22Rv1 (cell line): ENCODE measurements around the gene SLCO2B1.
A peak's percentile ranks its signal among the peaks of the same experiment; 100 is the strongest.

Experiments used
- H3K27ac ChIP-seq: fragments of 450-650 bp; 2 replicates; pipeline ENCODE4 v1.5.1; 2017
- ZFX ChIP-seq: fragments of 450-650 bp; IDR thresholded peaks from 2 replicates; pipeline ENCODE4 v1.6.1; 2017; ENCODE audit warnings: antibody characterized with exemption, borderline replicate concordance
- TF ChIP-seq, protein P1 (sequence below): fragments of 450-650 bp; IDR thresholded peaks from 2 replicates; pipeline ENCODE4 v1.5.1; 2017; ENCODE audit warnings: mild to moderate bottlenecking

SLCO2B1 gene

DNA sequence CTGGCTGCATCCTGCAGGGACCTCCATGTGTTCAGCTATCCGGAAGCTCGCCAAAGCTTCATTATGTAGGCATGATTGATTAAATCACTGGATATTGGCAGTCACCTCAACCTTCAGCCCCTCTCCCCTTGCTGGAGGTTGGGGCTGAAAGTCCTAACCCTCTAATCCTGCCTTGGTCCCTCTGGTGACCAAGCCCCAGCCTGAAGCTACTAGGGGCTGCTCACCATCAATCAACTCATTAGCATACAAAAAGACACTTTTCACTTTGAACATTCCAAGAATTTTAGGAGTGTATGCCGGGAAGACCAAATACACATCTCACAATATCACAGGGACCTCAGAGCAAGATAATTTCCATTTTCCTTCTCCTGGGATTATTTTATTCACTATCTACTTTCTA lies 50.9 kb downstream of the SLCO2B1 start:
- TF ChIP-seq, protein P1, sequence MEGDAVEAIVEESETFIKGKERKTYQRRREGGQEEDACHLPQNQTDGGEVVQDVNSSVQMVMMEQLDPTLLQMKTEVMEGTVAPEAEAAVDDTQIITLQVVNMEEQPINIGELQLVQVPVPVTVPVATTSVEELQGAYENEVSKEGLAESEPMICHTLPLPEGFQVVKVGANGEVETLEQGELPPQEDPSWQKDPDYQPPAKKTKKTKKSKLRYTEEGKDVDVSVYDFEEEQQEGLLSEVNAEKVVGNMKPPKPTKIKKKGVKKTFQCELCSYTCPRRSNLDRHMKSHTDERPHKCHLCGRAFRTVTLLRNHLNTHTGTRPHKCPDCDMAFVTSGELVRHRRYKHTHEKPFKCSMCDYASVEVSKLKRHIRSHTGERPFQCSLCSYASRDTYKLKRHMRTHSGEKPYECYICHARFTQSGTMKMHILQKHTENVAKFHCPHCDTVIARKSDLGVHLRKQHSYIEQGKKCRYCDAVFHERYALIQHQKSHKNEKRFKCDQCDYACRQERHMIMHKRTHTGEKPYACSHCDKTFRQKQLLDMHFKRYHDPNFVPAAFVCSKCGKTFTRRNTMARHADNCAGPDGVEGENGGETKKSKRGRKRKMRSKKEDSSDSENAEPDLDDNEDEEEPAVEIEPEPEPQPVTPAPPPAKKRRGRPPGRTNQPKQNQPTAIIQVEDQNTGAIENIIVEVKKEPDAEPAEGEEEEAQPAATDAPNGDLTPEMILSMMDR, result no peak
- TF ChIP-seq ZFX, result no peak
- H3K27ac ChIP-seq, result no peak overlapping the region

DNA sequence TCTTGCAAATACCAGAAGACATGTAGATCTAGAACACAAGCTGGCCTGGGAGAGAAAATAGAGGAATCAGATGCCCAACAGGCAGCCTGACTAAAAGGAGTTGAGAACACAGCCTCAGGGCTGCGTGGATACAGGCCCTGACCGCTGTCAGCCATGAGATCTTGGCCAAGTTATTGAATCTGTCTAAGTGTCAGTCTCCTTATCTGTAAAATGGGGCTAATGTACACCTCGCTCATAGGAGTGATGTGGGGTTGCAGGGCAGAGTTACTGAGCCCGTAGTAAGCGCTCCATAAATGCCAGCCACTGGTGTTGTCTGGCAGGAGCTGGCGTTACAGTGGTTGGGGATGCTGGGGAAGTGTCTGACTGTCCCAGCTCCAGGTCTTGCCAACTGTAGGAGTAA lies 51.3 kb downstream of the SLCO2B1 start:
- no peak overlapping the region for H3K27ac ChIP-seq
- no peak for TF ChIP-seq ZFX
- TF ChIP-seq, protein P1, result no peak

DNA sequence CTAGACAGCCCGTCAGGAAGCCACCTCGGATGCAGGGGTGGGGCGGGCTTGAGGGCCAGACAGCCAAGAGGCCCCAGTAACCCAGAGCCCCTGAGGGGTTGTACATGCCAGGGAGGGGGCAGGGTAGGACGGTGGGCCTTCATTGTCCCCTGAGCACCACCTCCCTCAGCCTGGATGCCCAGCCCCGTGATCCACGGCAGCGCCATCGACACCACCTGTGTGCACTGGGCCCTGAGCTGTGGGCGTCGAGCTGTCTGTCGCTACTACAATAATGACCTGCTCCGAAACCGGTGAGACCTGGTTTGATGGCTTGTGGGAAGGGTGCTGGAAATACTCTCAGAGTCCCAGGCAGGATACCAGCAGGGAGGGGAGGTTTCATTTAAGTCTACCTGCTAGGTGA lies 52.2 kb downstream of the SLCO2B1 start:
- H3K27ac ChIP-seq, result no peak overlapping the region
- TF ChIP-seq, protein P1, result no peak
- TF ChIP-seq ZFX, result no peak

DNA sequence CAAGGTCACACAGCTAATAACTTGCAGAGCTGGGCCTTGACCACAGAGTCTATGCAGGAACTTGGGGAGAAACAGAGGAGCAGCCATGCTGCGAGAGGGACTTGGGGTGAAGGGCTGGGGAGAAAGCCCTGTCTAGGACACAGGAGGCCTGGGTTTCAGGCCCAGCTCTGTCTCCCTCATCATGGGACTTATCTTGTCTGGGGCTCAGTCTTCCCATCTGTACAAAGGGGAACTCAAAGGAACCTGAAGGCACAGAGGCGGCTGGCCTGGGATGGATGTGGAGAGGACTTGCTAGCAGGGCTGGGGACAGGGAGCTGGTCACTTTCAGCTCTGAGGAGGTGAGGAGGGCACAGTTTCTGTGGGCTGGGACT lies 52.7 kb downstream of the SLCO2B1 start:
- TF ChIP-seq ZFX, result no peak
- TF ChIP-seq, protein P1, result no peak
- no peak overlapping the region for H3K27ac ChIP-seq

DNA sequence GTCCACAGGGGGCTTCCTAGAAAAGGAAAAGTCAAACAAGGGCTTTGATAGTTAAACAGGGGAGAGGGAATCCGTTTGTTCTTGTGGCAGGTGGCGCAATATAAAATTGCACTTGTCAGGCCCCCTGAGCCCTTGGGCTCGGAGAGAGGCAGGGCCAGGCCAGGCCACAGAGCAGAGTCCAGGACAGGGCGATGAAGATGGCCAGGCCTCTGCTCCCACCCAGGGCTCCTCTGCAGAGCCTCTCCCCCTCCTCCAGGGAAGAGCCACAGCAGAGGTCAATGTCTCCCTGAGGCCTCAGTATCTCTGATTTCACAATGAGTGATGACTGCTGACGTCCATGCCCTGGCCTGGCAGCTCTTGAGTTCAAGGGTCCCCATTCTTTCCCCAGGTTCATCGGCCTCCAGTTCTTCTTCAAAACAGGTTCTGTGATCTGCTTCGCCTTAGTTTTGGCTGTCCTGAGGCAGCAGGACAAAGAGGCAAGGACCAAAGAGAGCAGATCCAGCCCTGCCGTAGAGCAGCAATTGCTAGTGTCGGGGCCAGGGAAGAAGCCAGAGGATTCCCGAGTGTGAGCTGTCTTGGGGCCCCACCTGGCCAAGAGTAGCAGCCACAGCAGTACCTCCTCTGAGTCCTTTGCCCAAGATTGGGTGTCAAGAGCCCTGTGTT lies 53.2 kb downstream of the SLCO2B1 start:
- TF ChIP-seq, protein P1, result no peak
- no peak for TF ChIP-seq ZFX
- H3K27ac ChIP-seq, result no peak overlapping the region

DNA sequence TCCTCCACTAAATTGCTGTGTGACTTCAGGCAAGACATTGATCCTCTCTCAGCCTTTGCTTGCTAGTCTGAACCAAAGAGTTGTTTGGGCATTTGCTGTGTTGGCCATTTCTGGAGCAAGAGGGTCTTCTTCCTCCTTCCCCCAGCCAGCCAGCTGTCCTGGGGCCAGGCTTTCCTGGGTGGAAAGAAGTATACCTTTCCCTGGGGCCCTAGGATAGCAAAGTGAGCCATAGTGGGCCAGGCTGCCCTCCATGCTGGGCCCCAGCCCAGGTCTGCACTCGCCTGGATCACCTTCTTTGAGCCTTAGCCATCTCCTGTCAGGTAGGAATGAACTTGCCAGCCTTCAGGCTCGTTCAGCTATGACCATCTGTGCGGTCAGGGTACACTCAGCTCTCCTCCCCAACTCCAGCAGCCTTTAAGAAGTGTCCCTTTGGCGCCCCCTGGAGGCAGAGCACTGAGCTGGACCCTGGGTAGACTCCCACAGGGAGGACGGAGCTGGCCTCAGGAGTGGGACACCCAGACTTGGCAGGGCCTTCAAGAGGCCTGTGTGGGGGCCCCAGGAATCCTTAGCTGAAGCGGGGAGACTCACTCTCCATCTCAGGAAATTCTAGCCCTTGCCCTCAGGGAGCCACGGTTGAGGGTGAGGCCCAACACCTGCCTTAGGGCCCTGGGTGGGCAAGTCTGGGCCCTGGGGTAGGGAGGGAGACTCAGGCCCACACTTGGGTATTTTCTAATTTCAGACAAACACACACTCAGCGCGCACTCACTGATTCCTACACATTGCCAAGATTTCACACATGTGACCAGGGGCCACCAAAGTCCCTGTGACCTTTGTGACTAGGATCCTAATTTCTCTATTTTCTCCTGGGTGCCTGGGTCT lies 54.0 kb downstream of the SLCO2B1 start:
- no peak overlapping the region for H3K27ac ChIP-seq
- TF ChIP-seq ZFX, result no peak
- TF ChIP-seq, protein P1, result peak; percentile 90

DNA sequence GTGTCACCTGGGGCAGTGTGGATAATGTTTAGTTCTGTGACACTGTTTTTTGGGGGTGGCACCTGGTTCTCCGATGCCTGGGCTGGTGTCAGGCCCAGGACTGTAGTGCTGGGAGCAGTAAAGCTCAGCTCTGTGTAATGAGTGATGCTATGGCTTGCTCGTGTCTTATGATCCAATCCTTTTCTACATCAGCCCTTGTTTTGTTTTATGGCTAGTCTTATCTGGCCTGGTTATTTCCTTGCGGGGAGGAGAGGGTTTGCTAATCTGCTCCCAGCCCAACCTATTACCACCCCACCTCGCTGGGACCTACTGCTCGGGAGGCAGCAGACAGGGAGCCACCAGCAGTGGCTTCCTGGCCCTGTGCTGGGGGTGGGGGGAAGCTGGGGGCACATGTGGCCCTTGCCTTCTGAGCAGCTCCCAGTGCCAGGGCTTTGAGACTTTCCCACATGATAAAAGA lies 54.7 kb downstream of the SLCO2B1 start:
- TF ChIP-seq, protein P1, result no peak
- TF ChIP-seq ZFX, result no peak
- H3K27ac ChIP-seq, result no peak overlapping the region
